HG03571 (cell line): Measurements from ENCODE around the gene LSM10.

ENCODE experiments used
- ATAC-seq: cut with Tn5 transposase; IDR thresholded peaks from one replicate; pipeline ENCODE4 v1.9.1; 2021; ENCODE audit not compliant: unreplicated experiment

Gene LSM10

GRCh38 chr1:36354486-36354885, 43.2 kb downstream of the LSM10 start:
- ATAC-seq = no peak

- ATAC-seq = no peak
Observed at GRCh38 chr1:36352910-36353878, 44.5 kb downstream of the LSM10 start.

- ATAC-seq = no peak
Observed at GRCh38 chr1:36352125-36352909, 45.4 kb downstream of the LSM10 start.

- no peak for ATAC-seq
Observed at GRCh38 chr1:36351227-36351977, 46.3 kb downstream of the LSM10 start.

- no peak for ATAC-seq
Observed at GRCh38 chr1:36350659-36351226, 47.0 kb downstream of the LSM10 start.

- ATAC-seq = no peak
Observed at GRCh38 chr1:36349839-36350238, 47.9 kb downstream of the LSM10 start.

GRCh38 chr1:36349241-36349671, 48.5 kb downstream of the LSM10 start:
- ATAC-seq = peak; percentile 58

GRCh38 chr1:36346741-36347370, 50.9 kb downstream of the LSM10 start:
- ATAC-seq = no peak

GRCh38 chr1:36345353-36345752, 52.4 kb downstream of the LSM10 start:
- no peak for ATAC-seq

- ATAC-seq = no peak
Observed at GRCh38 chr1:36344395-36344680, 53.4 kb downstream of the LSM10 start.

- no peak for ATAC-seq
Observed at GRCh38 chr1:36343651-36344394, 53.9 kb downstream of the LSM10 start.
